Caco-2 (cell line): Measurements from ENCODE around the gene OGFOD1. TPM values are rescaled to one million over a fixed set of nuclear protein-coding genes. Genes with fewer than 3 reads are reported as not detected.
A peak's percentile ranks its signal among the peaks of the same experiment; 100 is the strongest.

Source experiments
- BruUV-seq: library from RNA; stranded (reverse); fragments of 400-500 nt; replicated peaks from 2 replicates; lab custom pipeline; 2021; lab: Mats Ljungman, UMichigan
- CTCF ChIA-PET: fragments of 300-600 bp; sonication (Branson Sonifier 250); formaldehyde crosslinking; loops from one replicate; lab custom pipeline; 2022; ENCODE audit warnings: antibody characterized with exemption; lab: Charles Lee
- POLR2A ChIA-PET: fragments of 300-600 bp; sonication (Branson Sonifier 250); formaldehyde crosslinking; loops from one replicate; lab custom pipeline; 2022; ENCODE audit warnings: antibody characterized with exemption; lab: Charles Lee
- DNase-seq, 2 experiments: peaks; one replicate each; pipeline versions ENCODE4 v3.0.0 to v3.0.0-alpha.2; 2020 to 2022
- H3K27me3 ChIP-seq: replicated peaks from 2 replicates; pipeline ENCODE4 v1.6.0; 2011; ENCODE audit warnings: low read length; ENCODE audit not compliant: control insufficient read depth, insufficient read depth
- H3K36me3 ChIP-seq: 2 replicates; pipeline ENCODE4 v1.5.1; 2011; ENCODE audit warnings: low read length; ENCODE audit not compliant: control insufficient read depth, insufficient read depth
- H3K4me1 ChIP-seq: fragments of 250-450 bp; sonication (Bioruptor Pico); 2 replicates; pipeline ENCODE4 v1.5.1; 2020; ENCODE audit warnings: mild to moderate bottlenecking
- H3K4me3 ChIP-seq: 2 replicates; pipeline ENCODE4 v1.5.1; 2011; ENCODE audit warnings: low read depth, mild to moderate bottlenecking, control low read depth, low read length
- H3K9me3 ChIP-seq: fragments of 250-450 bp; sonication (Bioruptor Pico); 2 replicates; pipeline ENCODE4 v1.5.1; 2020; ENCODE audit warnings: mild to moderate bottlenecking, moderate library complexity
- H3K27ac Mint-ChIP-seq: one replicate; pipeline ENCODE4 v1.8.0; 2022; ENCODE audit warnings: mixed read lengths; ENCODE audit not compliant: unreplicated experiment
- H3K27me3 Mint-ChIP-seq: one replicate; pipeline ENCODE4 v1.8.0; 2022; ENCODE audit warnings: mixed read lengths; ENCODE audit not compliant: insufficient read depth, unreplicated experiment
- H3K36me3 Mint-ChIP-seq: one replicate; pipeline ENCODE4 v1.8.0; 2022; ENCODE audit warnings: mild to moderate bottlenecking, mixed read lengths; ENCODE audit not compliant: insufficient read depth, unreplicated experiment
- H3K4me1 Mint-ChIP-seq: one replicate; pipeline ENCODE4 v1.8.0; 2022; ENCODE audit warnings: low read depth, mixed read lengths; ENCODE audit not compliant: unreplicated experiment
- H3K4me3 Mint-ChIP-seq: one replicate; pipeline ENCODE4 v1.8.0; 2022; ENCODE audit warnings: mild to moderate bottlenecking, moderate library complexity, mixed read lengths; ENCODE audit not compliant: unreplicated experiment
- H3K9me3 Mint-ChIP-seq: one replicate; pipeline ENCODE4 v1.8.0; 2022; ENCODE audit warnings: mixed read lengths; ENCODE audit not compliant: unreplicated experiment
- intact Hi-C: fragments of 100-400 bp; cut with micrococcal nuclease; formaldehyde crosslinking; loops from one replicate; pipeline ENCODE4 v1.10.0; 2022; ENCODE audit not compliant: unreplicated experiment
- total RNA-seq: library from RNA; stranded (reverse); gene quantifications from 2 replicates; pipeline ENCODE4 v1.2.3, GENCODE V29; 2022
- TF ChIP-seq, protein P1 (sequence below), 2 experiments: fragments of 200-600 bp in 1 of 2; IDR thresholded peaks; 1 replicate in 1 of 2; 2 replicates in 1 of 2; pipeline versions ENCODE4 v1.5.1 to v1.8.0; 2011 to 2022; ENCODE audit warnings: antibody characterized with exemption in 1 of 2, control low read depth in 1 of 2, inconsistent platforms in 1 of 2, low read depth in 1 of 2, low read length in 1 of 2, mild to moderate bottlenecking in 1 of 2, moderate library complexity in 1 of 2; ENCODE audit not compliant: insufficient read depth in 1 of 2, severe bottlenecking in 1 of 2, unreplicated experiment in 1 of 2

Gene OGFOD1
- total RNA-seq, 1 experiment from 2014 or later: 79.0 TPM

DNA sequence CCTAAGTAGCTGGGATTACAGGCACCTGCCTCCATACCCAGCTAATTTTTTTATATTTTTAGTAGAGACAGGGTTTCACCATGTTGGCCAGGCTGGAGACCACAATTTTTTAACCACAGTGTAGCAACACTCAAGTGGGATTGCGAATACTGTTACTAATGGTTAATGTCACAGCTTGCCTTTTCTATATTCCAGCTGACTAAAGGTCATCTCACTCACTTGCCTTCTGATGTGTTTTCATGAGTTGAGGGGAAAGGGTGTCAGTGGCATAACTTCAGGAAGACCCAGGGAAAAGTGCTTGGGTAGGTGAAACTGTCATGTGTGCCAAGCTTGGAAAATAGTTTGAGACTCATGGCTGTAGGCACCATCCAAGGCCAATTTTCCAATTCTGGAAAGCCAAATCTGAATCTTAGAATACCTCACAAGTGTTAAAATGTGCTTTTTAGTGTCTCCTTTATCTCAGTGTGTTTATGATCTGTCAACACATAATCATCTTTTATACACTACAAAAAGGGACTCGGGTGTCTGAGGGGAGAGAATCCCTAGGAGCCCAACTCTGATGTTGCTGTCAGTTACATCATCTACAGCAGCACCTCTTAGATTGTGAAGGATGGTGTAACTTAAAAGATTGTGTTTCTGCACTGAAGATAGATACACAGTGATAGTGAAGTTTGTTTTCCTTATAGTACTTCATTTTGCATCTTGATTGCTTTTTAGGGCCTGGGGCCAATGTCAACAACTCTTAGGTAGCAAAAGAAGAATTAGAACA, 27.1 kb downstream of the OGFOD1 start:
- Histone ChIP-seq H3K27me3 (no peaks in the 10 kb centered on the region), H3K4me1 (no peaks in the 10 kb centered on the region), H3K9me3 (no peaks in the 10 kb centered on the region), H3K36me3 (no peaks in the 10 kb centered on the region; the same call in 1 of the 2 replicates), H3K4me3 (no peak overlapping the region)
- Mint-ChIP-seq H3K4me1 (no peaks in the 10 kb centered on the region), H3K27ac (peak overlapping the region; percentile 50), H3K4me3 (no peak overlapping the region), H3K9me3 (no peaks in the 10 kb centered on the region), H3K27me3 (no peaks in the 10 kb centered on the region), H3K36me3 (peaks cover 62% of the 10 kb centered on the region)
- ChIA-PET POLR2A (no interaction called here), CTCF (no interaction called here)
- TF ChIP-seq, protein P1, sequence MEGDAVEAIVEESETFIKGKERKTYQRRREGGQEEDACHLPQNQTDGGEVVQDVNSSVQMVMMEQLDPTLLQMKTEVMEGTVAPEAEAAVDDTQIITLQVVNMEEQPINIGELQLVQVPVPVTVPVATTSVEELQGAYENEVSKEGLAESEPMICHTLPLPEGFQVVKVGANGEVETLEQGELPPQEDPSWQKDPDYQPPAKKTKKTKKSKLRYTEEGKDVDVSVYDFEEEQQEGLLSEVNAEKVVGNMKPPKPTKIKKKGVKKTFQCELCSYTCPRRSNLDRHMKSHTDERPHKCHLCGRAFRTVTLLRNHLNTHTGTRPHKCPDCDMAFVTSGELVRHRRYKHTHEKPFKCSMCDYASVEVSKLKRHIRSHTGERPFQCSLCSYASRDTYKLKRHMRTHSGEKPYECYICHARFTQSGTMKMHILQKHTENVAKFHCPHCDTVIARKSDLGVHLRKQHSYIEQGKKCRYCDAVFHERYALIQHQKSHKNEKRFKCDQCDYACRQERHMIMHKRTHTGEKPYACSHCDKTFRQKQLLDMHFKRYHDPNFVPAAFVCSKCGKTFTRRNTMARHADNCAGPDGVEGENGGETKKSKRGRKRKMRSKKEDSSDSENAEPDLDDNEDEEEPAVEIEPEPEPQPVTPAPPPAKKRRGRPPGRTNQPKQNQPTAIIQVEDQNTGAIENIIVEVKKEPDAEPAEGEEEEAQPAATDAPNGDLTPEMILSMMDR (IDR thresholded peaks at IDR 0.05; ENCODE audit: insufficient read depth in 1 of 2, low read depth in 1 of 2, low read length in 1 of 2, severe bottlenecking in 1 of 2, unreplicated experiment in 1 of 2): no peak
- BruUV-seq: no TSS peak
- intact Hi-C loops: no loop called here
- DNase-seq: peak in 1 of 2 experiments; percentile 27

DNA sequence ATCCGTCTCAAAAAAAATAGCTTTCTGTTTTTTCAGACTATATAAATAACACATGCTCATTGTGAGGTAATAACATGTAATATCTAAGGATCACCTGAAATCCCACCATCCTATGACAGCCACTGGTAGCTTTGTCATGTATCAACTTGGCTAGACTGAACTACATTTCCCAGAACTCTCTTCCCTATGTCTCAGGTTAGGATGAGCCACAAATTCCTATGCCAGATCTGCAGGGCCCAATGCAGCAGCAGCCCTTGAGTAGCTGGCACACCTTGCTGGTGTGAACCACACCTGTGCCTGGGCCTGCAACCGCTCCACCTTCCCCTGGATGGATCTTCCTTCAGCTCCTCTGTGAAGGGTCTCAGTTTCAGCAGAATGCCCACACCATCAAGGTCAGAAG, 28.1 kb downstream of the OGFOD1 start:
- Mint-ChIP-seq H3K4me3 (no peak overlapping the region), H3K27me3 (no peaks in the 10 kb centered on the region), H3K27ac (no peak overlapping the region), H3K4me1 (no peaks in the 10 kb centered on the region), H3K36me3 (peaks cover 52% of the 10 kb centered on the region), H3K9me3 (no peaks in the 10 kb centered on the region)
- H3K36me3 ChIP-seq: no peaks in the 10 kb centered on the region; the same call in 1 of the 2 replicates
- intact Hi-C loops: no loop called here
- no peak overlapping the region for H3K4me3 ChIP-seq
- ChIA-PET POLR2A (no interaction called here), CTCF (no interaction called here)
- H3K27me3 ChIP-seq: no peaks in the 10 kb centered on the region
- DNase-seq: no peak
- TF ChIP-seq, protein P1 (IDR thresholded peaks at IDR 0.05; ENCODE audit: insufficient read depth in 1 of 2, low read depth in 1 of 2, low read length in 1 of 2, severe bottlenecking in 1 of 2, unreplicated experiment in 1 of 2): no peak
- H3K4me1 ChIP-seq: no peaks in the 10 kb centered on the region
- no peaks in the 10 kb centered on the region for H3K9me3 ChIP-seq
- no TSS peak for BruUV-seq

DNA sequence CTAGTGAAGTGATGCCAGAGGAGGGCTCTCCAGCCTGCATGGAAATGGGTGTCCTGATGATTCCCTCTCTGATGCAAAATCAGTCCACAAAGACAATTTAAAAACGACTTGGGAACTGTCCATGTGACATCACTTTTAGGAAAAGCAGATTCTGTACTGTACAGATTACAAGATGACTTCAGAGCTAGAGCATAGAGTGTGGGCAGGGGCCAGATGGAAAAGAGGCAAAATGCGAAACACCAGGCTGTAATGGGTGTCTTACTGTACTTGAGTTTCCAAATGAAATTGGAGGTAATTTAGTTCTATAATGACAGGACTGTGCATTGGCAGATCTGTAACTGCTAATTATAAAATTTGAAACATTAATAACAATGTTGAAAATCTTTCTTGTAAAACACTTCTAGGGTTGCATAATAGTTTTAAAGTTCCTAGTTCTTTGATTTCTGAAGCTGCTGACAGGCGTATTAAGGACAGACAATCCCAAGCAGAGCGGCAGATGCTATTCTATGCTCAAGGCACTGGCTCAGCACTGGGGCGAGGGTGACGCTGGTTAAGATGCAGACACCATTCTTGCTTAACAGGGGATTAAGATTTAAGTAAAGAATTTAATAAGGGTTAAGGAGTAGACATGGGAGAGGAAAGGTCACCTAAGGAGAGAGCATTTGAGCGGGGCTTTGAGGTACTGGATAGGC, 29.6 kb downstream of the OGFOD1 start:
- Histone ChIP-seq H3K27me3 (no peaks in the 10 kb centered on the region), H3K4me1 (no peaks in the 10 kb centered on the region), H3K9me3 (no peaks in the 10 kb centered on the region), H3K36me3 (no peaks in the 10 kb centered on the region; the same call in 1 of the 2 replicates), H3K4me3 (no peak overlapping the region)
- H3K9me3 Mint-ChIP-seq: no peaks in the 10 kb centered on the region
- H3K4me3 Mint-ChIP-seq: no peak overlapping the region
- intact Hi-C loops: no loop called here
- TF ChIP-seq, protein P1 (IDR thresholded peaks at IDR 0.05; ENCODE audit: insufficient read depth in 1 of 2, low read depth in 1 of 2, low read length in 1 of 2, severe bottlenecking in 1 of 2, unreplicated experiment in 1 of 2): no peak
- H3K27me3 Mint-ChIP-seq: no peaks in the 10 kb centered on the region
- peaks cover 38% of the 10 kb centered on the region for H3K36me3 Mint-ChIP-seq
- CTCF ChIA-PET: no interaction called here
- H3K4me1 Mint-ChIP-seq: no peaks in the 10 kb centered on the region
- POLR2A ChIA-PET: interaction anchor here (1.1 kb wide), 1 partner anchor 30 kb away, joined by 4 read pairs; the partner anchor contains the start of genes NUDT21 and OGFOD1
- no peak for DNase-seq
- peak overlapping the region; percentile 65 for H3K27ac Mint-ChIP-seq
- BruUV-seq: no TSS peak
